ENCODE results near the gene VMO1. TPM values are rescaled to one million over a fixed set of nuclear protein-coding genes. Genes with fewer than 3 reads are reported as not detected.

VMO1 gene
- total RNA-seq, 2 donors from 2014 or later = 0.75 to 1.0 TPM

DNA sequence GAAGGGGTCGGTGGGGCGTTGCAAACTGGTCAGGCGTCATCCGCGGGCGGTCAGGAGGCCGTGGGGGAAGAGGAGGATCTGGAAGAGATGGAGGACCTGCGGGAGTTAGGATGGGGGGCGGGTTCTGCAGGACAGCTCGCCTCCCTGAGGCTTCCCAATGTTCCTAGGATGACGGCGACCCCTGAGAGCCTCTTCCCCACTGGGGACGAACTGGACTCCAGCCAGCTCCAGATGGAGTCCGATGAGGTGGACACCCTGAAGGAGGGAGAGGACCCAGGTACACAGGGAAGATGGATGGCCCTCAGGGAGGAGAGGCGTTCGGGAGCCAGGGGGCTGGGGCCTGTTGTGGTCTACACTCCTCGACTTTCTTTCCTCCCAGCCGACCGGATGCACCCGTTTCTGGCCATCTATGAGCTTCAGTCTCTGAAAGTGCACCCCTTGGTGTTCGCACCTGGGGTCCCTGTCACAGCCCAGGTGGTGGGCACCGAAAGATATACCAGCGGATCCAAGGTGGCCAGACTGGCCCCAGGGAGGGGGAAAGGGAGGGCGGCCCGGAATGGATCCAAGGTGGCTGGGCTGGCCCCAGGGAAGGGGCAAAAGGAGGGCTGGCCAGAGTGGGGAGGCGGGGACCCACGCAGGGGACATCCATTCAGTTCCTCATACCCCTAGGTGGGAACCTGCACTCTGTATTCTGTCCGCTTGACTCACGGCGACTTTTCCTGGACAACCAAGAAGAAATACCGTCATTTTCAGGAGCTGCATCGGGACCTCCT, 21.6 kb upstream of the VMO1 start:
- Histone ChIP-seq H3K27ac (ENCODE audit: low read depth, low read length) (no peak overlapping the region), H3K4me3 (ENCODE audit: low read length) (peak overlapping the region; percentile 78), H3K36me3 (ENCODE audit: control insufficient read depth, insufficient read depth, low read length) (peaks cover 31% of the 10 kb centered on the region), H3K4me1 (ENCODE audit: control insufficient read depth, insufficient read depth, low read length) (no peaks in the 10 kb centered on the region), H3K9ac (ENCODE audit: extremely low read depth, low read length, poor library complexity, severe bottlenecking) (peak overlapping the region; percentile 8), H3K9me3 (ENCODE audit: control insufficient read depth, low read length) (no peaks in the 10 kb centered on the region), H3K27me3 (ENCODE audit: control insufficient read depth, insufficient read depth, low read length, poor library complexity, severe bottlenecking) (no peaks in the 10 kb centered on the region)
- H3K27ac Mint-ChIP-seq = peak overlapping the region; percentile 86
- TF ChIP-seq, protein P1, sequence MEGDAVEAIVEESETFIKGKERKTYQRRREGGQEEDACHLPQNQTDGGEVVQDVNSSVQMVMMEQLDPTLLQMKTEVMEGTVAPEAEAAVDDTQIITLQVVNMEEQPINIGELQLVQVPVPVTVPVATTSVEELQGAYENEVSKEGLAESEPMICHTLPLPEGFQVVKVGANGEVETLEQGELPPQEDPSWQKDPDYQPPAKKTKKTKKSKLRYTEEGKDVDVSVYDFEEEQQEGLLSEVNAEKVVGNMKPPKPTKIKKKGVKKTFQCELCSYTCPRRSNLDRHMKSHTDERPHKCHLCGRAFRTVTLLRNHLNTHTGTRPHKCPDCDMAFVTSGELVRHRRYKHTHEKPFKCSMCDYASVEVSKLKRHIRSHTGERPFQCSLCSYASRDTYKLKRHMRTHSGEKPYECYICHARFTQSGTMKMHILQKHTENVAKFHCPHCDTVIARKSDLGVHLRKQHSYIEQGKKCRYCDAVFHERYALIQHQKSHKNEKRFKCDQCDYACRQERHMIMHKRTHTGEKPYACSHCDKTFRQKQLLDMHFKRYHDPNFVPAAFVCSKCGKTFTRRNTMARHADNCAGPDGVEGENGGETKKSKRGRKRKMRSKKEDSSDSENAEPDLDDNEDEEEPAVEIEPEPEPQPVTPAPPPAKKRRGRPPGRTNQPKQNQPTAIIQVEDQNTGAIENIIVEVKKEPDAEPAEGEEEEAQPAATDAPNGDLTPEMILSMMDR (conservative IDR thresholded peaks at IDR 0.05) = no peak
- H3K27me3 Mint-ChIP-seq (ENCODE audit: insufficient read depth) = no peaks in the 10 kb centered on the region
- peaks cover 6% of the 10 kb centered on the region for H3K4me1 Mint-ChIP-seq
- no peaks in the 10 kb centered on the region for H3K9me3 Mint-ChIP-seq
- peak; percentile 65 for DNase-seq
- WGBS, 2 experiments (ENCODE audit: insufficient coverage in 1 of 2, insufficient read length in 1 of 2) = 46 to 57% methylated on average over 16 to 32 of the region's 32 CpGs
- peaks cover 28% of the 10 kb centered on the region for H3K36me3 Mint-ChIP-seq (ENCODE audit: low read depth)
- H3K4me3 Mint-ChIP-seq = peak overlapping the region; percentile 79

DNA sequence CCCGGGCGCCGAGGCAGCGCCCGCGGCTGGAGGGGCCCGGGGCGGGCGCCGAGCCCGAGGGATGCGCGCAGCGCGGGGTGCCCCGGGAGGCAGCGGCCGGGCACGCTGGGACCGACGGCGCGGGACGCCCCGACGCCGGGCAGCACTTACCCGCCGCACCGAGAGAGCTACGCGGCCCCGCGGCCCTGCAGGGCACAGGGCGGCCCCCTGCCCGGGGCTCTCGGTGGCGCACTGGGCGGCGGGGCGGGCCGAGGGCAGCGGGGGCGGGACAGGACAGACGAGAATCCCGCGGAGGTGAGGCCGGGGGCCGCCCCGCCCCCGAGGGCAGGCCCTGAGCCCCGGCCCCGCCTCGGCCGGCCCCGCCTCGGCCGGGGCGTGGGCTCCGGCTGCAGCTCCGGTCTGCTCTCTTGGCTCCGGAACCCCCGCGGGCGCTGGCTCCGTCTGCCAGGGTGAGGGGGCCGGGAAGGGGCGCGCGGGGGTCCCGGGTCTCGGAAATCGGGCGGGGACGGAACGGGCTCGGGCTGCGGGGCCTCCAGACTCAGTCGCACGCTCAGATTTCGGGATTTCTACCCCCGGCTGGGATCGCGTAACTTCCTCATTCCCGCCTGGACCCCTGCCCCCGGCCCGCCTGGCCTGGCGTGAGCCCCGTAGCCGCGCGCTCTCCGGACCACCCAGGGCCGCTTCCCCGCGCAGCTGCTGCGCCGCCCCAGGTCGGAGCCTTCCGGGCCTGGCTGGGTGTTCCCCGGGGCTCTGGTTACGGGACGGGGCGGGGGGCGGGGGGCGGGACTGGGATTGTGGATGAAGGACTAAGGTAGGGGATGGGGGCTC, 20.8 kb upstream of the VMO1 start, which contains the start of gene PLD2:
TSS of gene PLD2 (plus strand) at position 376 of the 828 bp plus-strand sequence. CDS start 621 bp downstream, outside the sequence.
- TF ChIP-seq, protein P1 (conservative IDR thresholded peaks at IDR 0.05) = no peak
- H3K27ac Mint-ChIP-seq = peak within 1 kb of the TSS; percentile 86
- Histone ChIP-seq H3K27me3 (ENCODE audit: control insufficient read depth, insufficient read depth, low read length, poor library complexity, severe bottlenecking) (no peaks in the 10 kb centered on the region), H3K4me3 (ENCODE audit: low read length) (peak within 1 kb of the TSS; percentile 93), H3K9me3 (ENCODE audit: control insufficient read depth, low read length) (no peaks in the 10 kb centered on the region), H3K36me3 (ENCODE audit: control insufficient read depth, insufficient read depth, low read length) (peaks cover 31% of the 10 kb centered on the region), H3K27ac (ENCODE audit: low read depth, low read length) (no peak within 1 kb of the TSS), H3K4me1 (ENCODE audit: control insufficient read depth, insufficient read depth, low read length) (no peaks in the 10 kb centered on the region), H3K9ac (ENCODE audit: extremely low read depth, low read length, poor library complexity, severe bottlenecking) (peak within 1 kb of the TSS; percentile 60)
- peaks cover 25% of the 10 kb centered on the region for H3K36me3 Mint-ChIP-seq (ENCODE audit: low read depth)
- peak within 1 kb of the TSS; percentile 79 for H3K4me3 Mint-ChIP-seq
- peaks cover 6% of the 10 kb centered on the region for H3K4me1 Mint-ChIP-seq
- DNase-seq = peak; percentile 97
- no peaks in the 10 kb centered on the region for H3K27me3 Mint-ChIP-seq (ENCODE audit: insufficient read depth)
- no peaks in the 10 kb centered on the region for H3K9me3 Mint-ChIP-seq
- 0% methylated on average over 40 to 106 of the region's 106 CpGs for WGBS, 2 experiments (ENCODE audit: insufficient coverage in 1 of 2, insufficient read length in 1 of 2)

DNA sequence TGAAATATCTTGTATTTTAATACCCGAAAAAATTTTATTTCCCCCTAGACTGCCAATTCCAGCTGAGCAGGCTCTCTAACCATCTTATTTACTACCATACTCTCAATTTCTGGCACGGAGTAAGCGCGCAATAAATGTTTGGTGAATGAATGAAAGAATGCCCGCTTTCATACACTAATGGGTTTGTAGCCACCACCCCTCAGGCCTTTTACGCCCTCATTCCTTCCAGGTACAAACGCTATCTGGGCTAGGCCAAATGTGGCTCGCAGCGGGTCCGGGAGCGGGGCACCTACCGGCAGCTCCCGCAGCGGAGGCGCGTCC, 20.3 kb upstream of the VMO1 start:
- Mint-ChIP-seq H3K9me3 (no peaks in the 10 kb centered on the region), H3K36me3 (ENCODE audit: low read depth) (peaks cover 22% of the 10 kb centered on the region), H3K4me1 (peaks cover 6% of the 10 kb centered on the region), H3K27ac (no peak overlapping the region), H3K4me3 (peak overlapping the region; percentile 79), H3K27me3 (ENCODE audit: insufficient read depth) (no peaks in the 10 kb centered on the region)
- Histone ChIP-seq H3K4me3 (ENCODE audit: low read length) (peak overlapping the region; percentile 93), H3K27ac (ENCODE audit: low read depth, low read length) (no peak overlapping the region), H3K9ac (ENCODE audit: extremely low read depth, low read length, poor library complexity, severe bottlenecking) (peak overlapping the region; percentile 60), H3K4me1 (ENCODE audit: control insufficient read depth, insufficient read depth, low read length) (no peaks in the 10 kb centered on the region), H3K36me3 (ENCODE audit: control insufficient read depth, insufficient read depth, low read length) (peaks cover 26% of the 10 kb centered on the region), H3K27me3 (ENCODE audit: control insufficient read depth, insufficient read depth, low read length, poor library complexity, severe bottlenecking) (no peaks in the 10 kb centered on the region), H3K9me3 (ENCODE audit: control insufficient read depth, low read length) (no peaks in the 10 kb centered on the region)
- WGBS, 2 experiments (ENCODE audit: insufficient coverage in 1 of 2, insufficient read length in 1 of 2) = 4 to 6% methylated on average over 7 to 16 of the region's 16 CpGs
- no peak for DNase-seq
- TF ChIP-seq, protein P1 (conservative IDR thresholded peaks at IDR 0.05) = no peak

All from endodermal cell (in vitro differentiated cells).